Measurements from ENCODE around the gene RNASEL.

RNASEL gene

DNA sequence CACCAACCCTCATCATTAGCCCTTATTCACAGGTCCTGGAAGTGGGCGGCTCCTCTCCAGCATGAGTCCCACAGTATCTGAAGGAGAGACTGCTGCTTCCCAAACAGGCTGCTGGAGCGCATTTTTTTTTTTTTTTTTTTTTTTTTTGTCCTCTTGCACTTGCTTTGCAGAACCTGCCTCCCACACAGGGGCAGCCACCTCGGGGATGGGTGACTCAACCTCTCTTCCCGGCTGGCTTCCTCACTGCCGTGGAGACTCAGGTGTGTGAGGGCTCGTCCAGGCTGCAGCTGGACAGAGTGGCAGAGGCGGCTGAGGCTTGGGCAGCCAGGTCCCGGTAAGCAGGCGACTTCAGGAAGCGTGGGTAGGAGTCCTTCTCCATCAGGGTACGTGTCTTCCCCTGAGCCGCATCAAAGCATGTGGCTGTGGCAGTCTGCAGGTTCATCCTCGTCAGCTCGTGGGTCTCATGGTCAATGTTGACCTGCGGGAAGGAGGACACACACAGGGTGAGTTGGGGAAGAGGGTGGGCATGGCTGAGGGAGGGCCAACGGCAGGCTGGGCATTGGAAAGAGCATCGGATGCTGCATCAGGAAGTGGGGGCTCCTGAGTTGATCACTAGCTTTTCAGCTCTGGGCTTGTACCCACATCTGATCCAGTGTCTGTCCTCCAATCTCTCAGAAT is 11.1 kb upstream of the RNASEL start:
- H3K27ac ChIP-seq = no peak overlapping the region
- DNase-seq (ENCODE audit: low spot score) = peak; percentile 68
- H3K4me3 ChIP-seq = no peak overlapping the region
- TF ChIP-seq, protein P1, sequence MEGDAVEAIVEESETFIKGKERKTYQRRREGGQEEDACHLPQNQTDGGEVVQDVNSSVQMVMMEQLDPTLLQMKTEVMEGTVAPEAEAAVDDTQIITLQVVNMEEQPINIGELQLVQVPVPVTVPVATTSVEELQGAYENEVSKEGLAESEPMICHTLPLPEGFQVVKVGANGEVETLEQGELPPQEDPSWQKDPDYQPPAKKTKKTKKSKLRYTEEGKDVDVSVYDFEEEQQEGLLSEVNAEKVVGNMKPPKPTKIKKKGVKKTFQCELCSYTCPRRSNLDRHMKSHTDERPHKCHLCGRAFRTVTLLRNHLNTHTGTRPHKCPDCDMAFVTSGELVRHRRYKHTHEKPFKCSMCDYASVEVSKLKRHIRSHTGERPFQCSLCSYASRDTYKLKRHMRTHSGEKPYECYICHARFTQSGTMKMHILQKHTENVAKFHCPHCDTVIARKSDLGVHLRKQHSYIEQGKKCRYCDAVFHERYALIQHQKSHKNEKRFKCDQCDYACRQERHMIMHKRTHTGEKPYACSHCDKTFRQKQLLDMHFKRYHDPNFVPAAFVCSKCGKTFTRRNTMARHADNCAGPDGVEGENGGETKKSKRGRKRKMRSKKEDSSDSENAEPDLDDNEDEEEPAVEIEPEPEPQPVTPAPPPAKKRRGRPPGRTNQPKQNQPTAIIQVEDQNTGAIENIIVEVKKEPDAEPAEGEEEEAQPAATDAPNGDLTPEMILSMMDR (IDR thresholded peaks at IDR 0.05) = no peak

GRCh38 chr1:182599339-182599738 is 10.3 kb upstream of the RNASEL start:
- no peak for DNase-seq (ENCODE audit: low spot score)
- Histone ChIP-seq H3K4me3 (no peak overlapping the region), H3K27ac (no peak overlapping the region)
- TF ChIP-seq, protein P1 (IDR thresholded peaks at IDR 0.05) = no peak

DNA sequence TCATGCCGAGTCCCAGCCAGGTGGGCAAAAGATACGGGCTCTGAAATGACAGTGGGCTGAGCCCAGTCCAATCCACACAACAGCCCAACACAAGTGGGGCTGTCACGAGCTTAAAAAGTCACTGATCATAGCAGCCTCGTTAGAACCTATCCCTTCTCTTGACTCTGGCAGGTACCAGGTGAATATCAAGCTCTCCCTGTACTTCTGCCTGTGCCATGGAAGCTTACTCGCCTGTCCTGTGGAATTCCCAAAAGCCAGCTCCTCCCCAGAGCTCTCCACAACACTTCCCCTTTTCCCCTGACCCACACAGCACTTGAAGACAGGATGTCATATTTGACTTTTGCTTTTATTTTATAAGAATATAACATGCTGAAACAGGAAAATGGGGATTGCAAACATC is 9.2 kb upstream of the RNASEL start:
- Histone ChIP-seq H3K4me3 (no peak overlapping the region), H3K27ac (no peak overlapping the region)
- peak; percentile 26 for DNase-seq (ENCODE audit: low spot score)
- TF ChIP-seq, protein P1 (IDR thresholded peaks at IDR 0.05) = no peak

GRCh38 chr1:182596934-182597333 is 7.9 kb upstream of the RNASEL start:
- H3K27ac ChIP-seq = no peak overlapping the region
- TF ChIP-seq, protein P1 (IDR thresholded peaks at IDR 0.05) = no peak
- H3K4me3 ChIP-seq = no peak overlapping the region
- DNase-seq (ENCODE audit: low spot score) = peak; percentile 60

DNA sequence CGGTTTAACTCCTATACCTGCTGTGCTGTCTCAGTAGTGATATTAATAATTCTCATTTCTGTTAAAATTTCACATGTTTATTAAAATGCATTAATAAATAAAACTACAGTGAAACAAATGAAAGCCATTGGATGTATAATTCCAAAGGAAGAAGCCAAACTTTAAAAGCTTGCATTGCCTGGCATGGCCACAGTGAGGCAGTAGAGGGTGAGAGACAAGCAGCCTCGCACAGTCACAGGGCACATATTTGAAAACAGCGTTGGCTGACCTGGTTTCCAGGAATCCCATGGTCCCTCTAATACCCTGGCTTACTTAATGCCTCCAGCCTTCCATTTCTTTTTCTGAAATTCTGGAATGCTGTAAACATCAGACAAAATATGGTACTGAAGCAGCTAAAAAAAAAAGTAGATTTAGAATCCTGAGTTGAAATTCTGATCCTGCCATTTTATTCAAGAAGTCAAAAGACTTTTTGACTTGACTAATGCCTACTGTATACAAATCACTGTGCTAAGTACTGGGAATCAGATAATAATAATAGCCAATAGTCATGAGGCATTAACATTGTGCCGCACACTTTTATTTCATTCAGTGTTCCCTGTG is 6.7 kb upstream of the RNASEL start:
- Histone ChIP-seq H3K4me3 (no peak overlapping the region), H3K27ac (peak overlapping the region in 1 of 2 donors; percentile 1)
- TF ChIP-seq, protein P1 (IDR thresholded peaks at IDR 0.05) = peak; percentile 79
- peak; percentile 78 for DNase-seq (ENCODE audit: low spot score)

- no peak overlapping the region for H3K27ac ChIP-seq
- no peak overlapping the region for H3K4me3 ChIP-seq
- DNase-seq (ENCODE audit: low spot score) = peak; percentile 41
- TF ChIP-seq, protein P1 (IDR thresholded peaks at IDR 0.05) = no peak
Measured at GRCh38 chr1:182589931-182590330, 875 bp upstream of the RNASEL start.

GRCh38 chr1:182589520-182589919 is 464 bp upstream of the RNASEL start:
- H3K27ac ChIP-seq = peak overlapping the region; percentile 81 to 94
- DNase-seq (ENCODE audit: low spot score) = peak; percentile 26

More at GRCh38 chr1:182589520-182589919, 464 bp upstream of the RNASEL start:
- peak overlapping the region; percentile 70 for H3K4me3 ChIP-seq
- TF ChIP-seq, protein P1 (IDR thresholded peaks at IDR 0.05) = no peak
